ENCODE measurements around the gene OR2A1.
"Not testable (repeated sequence)": the region's sequence is repeated elsewhere in the genome, so short reads cannot be mapped to it uniquely, and the experiment has no call there.

The OR2A1 gene

GRCh38 chr7:144325868-144326267 is 13.6 kb downstream of the OR2A1 start:
- not testable (repeated sequence) for DNase-seq (ENCODE audit: low spot score)

- not testable (repeated sequence) for DNase-seq (ENCODE audit: low spot score)
Observed at GRCh38 chr7:144330044-144330443, 17.8 kb downstream of the OR2A1 start.

DNA sequence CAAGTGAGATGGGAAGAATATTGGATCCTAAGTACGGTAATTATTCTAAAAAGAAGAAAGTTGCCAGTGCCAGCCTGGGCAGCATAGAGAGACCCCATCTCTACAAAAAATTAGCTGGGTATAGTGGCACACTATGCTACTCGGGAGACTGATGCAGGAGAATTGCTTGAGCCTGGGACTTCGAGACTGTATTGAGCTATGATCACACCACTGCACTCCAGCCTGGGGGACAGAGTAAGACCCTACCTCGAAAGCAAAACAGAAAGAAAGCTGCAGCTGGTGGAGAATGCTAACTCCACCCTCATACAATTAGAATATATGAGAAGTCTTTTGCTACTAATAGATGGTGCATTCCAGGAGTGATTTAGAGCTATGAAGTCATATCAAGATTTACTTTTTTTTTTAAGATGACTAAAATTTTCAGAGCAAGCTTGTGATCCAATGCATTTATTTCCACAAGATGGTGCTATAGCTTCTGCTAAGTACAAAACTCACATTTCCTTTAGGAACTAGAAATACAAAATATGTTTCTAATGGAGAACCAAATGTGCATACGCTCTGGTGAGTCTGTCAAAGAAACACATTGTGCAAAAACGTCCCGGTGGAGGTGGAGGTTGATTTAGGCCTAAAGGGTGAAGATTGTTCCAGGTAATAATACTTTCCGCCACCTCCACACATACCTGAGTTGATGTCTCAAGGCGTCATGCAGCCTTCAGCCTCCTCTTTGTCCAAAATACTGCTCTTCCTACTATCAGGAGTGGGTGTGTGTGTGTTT is 19.2 kb downstream of the OR2A1 start:
- DNase-seq (ENCODE audit: low spot score) = not testable (repeated sequence)

DNA sequence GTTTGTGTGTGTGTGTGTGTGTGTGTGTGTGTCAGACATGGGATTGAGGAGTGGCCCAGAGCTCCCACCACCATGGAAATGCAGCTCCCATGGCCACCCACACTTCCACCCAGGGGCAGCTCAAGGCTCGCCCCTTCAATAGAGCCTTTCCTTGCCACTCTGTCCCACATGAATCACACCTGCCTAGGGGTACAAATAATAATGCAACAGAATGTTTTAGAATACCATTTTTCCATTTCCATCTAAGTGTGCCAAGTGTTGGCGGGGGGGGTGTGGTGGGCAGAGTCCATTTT is 19.7 kb downstream of the OR2A1 start:
- not testable (repeated sequence) for DNase-seq (ENCODE audit: low spot score)

DNA sequence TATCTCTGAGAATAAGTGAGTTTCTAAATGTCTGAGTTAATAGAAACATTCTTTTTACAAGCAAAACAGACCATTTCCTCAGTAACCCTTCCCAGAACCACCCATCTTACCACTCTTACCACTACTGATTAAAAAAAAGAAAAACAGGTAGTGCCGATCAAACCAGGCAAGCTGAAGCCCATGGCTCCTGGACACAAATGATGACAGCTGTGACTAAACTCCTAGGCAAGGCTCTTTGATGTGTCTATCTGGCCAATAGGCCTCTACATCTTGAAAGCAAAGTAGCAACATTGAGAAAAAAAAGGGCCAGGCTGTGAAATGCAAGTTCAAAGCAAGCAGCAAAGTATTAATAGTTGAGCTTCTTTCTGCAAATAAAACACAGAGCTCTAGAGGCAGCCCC is 36.4 kb downstream of the OR2A1 start:
- not testable (repeated sequence) for DNase-seq (ENCODE audit: low spot score)

- peak; percentile 3 for DNase-seq (ENCODE audit: low spot score)
Observed at GRCh38 chr7:144351667-144352066, 39.4 kb downstream of the OR2A1 start.

GRCh38 chr7:144355176-144355822 is 43.1 kb downstream of the OR2A1 start, which contains the start of gene ARHGEF5:
Gene ARHGEF5, plus strand, starts transcription at chr7:144355402. Its CDS starts 7,268 bp downstream, at chr7:144362670.
- DNase-seq (ENCODE audit: low spot score) = not testable (repeated sequence)

DNA sequence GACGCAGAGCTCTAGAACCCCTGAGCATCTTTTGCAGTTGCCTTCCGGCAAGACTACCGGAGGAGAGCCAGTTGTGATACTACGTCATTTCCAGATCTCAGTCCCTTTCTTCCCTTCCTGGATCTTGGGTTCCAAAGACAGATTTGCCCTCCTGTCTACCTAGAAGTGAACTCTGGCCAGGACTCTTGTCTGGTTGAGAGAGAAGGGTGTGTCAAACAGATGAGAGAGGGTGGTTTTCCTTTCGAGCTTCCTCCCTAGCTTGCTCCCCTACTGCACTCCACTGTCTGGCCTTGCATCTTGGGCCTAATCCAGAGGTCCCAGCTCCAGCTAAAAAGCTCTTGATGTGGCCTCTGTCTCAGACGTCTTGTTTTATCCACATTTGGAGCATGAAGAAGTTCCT is 44.0 kb downstream of the OR2A1 start:
- DNase-seq (ENCODE audit: low spot score) = not testable (repeated sequence)

DNA sequence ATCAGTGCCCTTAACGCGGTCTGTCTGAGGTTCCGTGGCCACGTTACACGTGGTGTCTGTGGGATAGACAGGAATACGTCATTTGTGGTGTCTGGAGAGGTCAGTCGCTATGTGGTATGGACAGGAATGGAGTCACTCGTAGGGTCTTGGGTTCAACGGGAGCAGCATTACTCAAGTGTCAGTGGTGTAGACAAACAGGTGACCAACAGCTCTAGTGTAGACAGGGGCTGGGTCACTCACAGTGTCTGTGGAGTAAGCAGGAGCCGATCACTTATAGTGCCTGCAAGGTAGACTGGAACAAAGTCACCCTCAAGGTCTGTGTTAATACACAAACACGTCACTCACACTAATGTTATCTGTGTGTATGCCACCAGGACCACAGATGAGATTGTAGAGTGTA is 44.6 kb downstream of the OR2A1 start:
- DNase-seq (ENCODE audit: low spot score) = not testable (repeated sequence)

GRCh38 chr7:144362061-144362460 is 49.8 kb downstream of the OR2A1 start:
- DNase-seq (ENCODE audit: low spot score) = not testable (repeated sequence)

GRCh38 chr7:144365523-144365922 is 53.3 kb downstream of the OR2A1 start:
- not testable (repeated sequence) for DNase-seq (ENCODE audit: low spot score)

GRCh38 chr7:144367250-144367649 is 55.0 kb downstream of the OR2A1 start:
- DNase-seq (ENCODE audit: low spot score) = not testable (repeated sequence)

DNA sequence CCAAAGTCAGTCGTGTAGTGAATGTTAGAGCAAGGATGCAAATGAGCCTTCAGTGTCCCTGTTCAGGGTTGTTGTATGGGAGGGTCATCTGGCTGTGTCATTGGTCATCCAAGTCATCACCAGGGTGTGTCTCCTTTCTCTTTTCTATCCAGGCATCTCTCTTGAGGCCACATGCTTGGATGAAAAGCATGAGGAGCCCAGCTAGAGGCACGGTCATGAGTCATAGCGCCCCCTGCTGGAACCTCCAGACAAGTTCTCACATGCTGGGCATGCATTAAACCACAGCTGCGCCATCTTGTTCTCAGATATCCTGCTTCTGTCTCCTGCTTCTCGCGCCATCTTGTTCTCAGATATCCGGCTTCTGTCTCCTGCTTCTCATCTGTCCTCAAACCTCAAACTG is 57.0 kb downstream of the OR2A1 start:
- not testable (repeated sequence) for DNase-seq (ENCODE audit: low spot score)

Measured in hematopoietic multipotent progenitor cell treated with erythropoietin and hydrocortisone succinate and interleukin-3 and kit ligand, for 17 days (in vitro differentiated cells).